PFSK-1 (cell line): Measurements from ENCODE around the gene KCNQ1.

Experiments
- FOXP2 ChIP-seq: optimal IDR thresholded peaks from 2 replicates; pipeline ENCODE3; 2011; ENCODE audit warnings: borderline replicate concordance, control low read depth, inconsistent platforms; ENCODE audit not compliant: insufficient read depth; ENCODE audit errors: extremely low read length, extremely low read depth
- POLR2AphosphoS5 ChIP-seq: IDR thresholded peaks from 2 replicates; pipeline ENCODE4 v1.6.1; 2012; ENCODE audit warnings: low read depth, mild to moderate bottlenecking, control low read depth, low read length, moderate library complexity
- SIN3A ChIP-seq: IDR thresholded peaks from 2 replicates; pipeline ENCODE4 v1.6.1; 2012; ENCODE audit warnings: mild to moderate bottlenecking, low read length, moderate library complexity, borderline replicate concordance; ENCODE audit not compliant: insufficient read depth
- TAF1 ChIP-seq: IDR thresholded peaks from 2 replicates; pipeline ENCODE4 v1.6.1; 2012; ENCODE audit warnings: low read length, control low read depth, borderline replicate concordance; ENCODE audit not compliant: insufficient read depth
- TF ChIP-seq, protein P1 (sequence below), 2 experiments: IDR thresholded peaks; 2 replicates each; pipeline versions ENCODE4 v1.6.1 to v1.8.0; 2011 to 2012; ENCODE audit warnings: low read depth in 2 of 2, low read length in 2 of 2, control low read depth in 1 of 2, inconsistent platforms in 1 of 2, mild to moderate bottlenecking in 1 of 2, moderate library complexity in 1 of 2; ENCODE audit not compliant: insufficient read depth in 1 of 2

Gene KCNQ1

DNA sequence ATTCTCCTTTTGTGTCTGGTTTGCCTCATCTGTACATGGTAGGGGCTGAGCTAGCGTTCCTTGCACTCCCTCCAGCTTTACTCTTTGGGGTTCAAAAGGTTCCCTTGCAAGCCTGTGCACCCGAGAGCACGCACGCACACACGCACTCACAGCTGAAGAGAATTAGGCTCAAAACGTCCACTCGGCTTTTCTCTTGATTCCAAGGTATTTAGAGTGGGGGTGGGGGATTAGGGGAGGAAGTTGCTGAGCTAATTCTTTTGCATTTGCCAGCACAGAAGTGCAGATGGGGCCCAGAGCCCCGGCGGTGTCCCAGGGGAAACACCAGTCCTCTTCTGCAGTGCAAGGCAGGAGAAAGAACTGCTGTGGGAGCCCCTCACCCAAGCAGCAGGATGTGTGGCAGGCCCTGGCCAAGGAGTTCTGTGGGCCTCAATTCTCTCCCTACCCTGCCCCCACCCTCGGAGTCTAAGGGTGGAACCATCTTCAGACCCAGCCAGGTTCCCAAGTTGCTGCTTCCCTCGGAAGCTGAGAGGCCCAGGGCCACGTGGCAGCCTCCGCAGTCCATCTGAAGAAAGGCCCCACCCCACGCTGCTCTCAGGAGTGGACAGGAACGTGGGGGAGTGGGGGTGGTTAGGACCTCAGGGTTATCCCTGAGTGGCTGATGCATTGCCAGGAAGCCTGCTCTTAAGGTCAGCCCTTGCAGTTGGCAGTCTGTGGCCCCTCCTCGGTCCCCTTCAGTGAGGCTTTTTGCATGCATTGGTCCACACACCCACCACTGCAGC is 258.7 kb downstream of the KCNQ1 start:
- TF ChIP-seq SIN3A (no peak), POLR2AphosphoS5 (no peak), TAF1 (no peak), FOXP2 (no peak)

DNA sequence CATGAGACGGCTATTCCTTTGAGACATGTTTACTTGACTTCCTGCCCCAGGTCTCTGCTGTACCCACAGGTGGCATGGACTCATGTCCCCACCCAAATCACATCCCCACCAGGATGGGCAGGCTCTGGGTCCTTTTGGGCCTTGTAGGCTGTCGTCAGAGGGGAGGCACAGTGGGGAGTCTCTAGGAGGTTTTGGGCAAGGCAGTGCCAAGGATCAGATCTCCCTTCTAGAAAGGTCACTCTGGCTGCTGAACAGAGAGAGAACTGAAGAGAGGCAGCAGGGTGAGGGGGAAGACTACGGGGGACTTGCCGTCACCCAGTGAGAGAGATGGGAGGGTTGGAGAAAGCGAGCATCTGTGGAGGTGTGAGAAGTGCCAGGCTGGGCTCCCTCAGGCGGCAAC is 259.5 kb downstream of the KCNQ1 start:
- TF ChIP-seq TAF1 = no peak
- TF ChIP-seq SIN3A = no peak

DNA sequence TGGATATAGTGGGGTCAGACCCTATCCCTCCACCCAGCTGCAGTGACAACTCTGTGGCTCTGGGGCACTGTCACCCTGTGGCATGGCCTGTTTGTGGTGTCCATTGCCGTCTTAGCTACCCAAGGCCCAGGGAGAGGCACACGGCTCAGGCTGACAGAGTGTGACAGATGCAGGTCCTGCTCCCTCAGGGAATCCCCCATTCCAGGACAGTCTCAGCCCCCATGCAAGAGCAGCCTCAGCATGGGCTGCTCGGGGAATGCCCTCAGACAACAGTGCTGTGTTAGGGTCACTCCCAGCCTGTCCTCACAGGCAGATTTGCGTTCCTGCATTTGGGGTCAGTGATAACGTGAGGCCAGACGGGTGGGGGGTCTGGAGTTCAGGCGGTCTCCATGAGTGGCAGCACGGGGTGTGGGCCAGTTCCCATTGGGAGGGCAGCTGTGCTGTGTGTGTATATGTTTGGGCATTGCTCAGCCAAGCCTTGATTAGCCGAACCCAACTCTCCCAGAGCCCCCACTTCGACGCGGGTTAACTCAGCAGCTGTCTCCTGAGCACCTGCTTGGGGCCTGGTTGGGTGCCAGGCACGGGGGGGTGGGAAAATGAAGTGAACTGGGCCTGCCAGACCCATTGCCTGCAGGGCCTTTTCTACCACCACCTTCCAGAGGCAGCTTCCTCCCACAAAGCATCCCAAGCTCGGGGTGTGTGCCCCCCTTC is 260.2 kb downstream of the KCNQ1 start:
- TF ChIP-seq FOXP2 (no peak), POLR2AphosphoS5 (no peak)
- TF ChIP-seq, protein P1, sequence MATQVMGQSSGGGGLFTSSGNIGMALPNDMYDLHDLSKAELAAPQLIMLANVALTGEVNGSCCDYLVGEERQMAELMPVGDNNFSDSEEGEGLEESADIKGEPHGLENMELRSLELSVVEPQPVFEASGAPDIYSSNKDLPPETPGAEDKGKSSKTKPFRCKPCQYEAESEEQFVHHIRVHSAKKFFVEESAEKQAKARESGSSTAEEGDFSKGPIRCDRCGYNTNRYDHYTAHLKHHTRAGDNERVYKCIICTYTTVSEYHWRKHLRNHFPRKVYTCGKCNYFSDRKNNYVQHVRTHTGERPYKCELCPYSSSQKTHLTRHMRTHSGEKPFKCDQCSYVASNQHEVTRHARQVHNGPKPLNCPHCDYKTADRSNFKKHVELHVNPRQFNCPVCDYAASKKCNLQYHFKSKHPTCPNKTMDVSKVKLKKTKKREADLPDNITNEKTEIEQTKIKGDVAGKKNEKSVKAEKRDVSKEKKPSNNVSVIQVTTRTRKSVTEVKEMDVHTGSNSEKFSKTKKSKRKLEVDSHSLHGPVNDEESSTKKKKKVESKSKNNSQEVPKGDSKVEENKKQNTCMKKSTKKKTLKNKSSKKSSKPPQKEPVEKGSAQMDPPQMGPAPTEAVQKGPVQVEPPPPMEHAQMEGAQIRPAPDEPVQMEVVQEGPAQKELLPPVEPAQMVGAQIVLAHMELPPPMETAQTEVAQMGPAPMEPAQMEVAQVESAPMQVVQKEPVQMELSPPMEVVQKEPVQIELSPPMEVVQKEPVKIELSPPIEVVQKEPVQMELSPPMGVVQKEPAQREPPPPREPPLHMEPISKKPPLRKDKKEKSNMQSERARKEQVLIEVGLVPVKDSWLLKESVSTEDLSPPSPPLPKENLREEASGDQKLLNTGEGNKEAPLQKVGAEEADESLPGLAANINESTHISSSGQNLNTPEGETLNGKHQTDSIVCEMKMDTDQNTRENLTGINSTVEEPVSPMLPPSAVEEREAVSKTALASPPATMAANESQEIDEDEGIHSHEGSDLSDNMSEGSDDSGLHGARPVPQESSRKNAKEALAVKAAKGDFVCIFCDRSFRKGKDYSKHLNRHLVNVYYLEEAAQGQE (IDR thresholded peaks at IDR 0.05; ENCODE audit: insufficient read depth in 1 of 2, low read depth in 2 of 2, low read length in 2 of 2) = no peak

DNA sequence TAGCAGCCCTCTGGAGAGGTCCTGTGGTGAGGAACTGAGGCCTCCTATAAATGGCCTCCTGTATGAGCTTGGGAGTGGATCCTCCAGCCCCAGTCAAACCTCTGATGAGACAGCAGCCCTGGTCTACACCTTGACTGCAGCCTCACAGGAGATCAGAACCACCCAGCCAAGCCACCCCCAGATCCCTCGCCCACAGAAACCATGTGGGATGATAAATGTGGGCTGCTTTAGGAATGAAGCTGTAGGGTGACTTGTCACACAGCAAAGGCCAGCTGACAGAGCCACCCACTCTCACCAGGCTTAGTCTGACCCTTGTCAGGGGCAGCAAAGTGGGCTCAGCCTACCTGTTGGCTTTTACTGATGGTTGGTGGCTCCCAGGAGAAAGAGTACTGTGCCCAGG is 261.5 kb downstream of the KCNQ1 start:
- TF ChIP-seq TAF1 (no peak), POLR2AphosphoS5 (no peak), SIN3A (no peak), FOXP2 (no peak)
- TF ChIP-seq, protein P1 (IDR thresholded peaks at IDR 0.05; ENCODE audit: insufficient read depth in 1 of 2, low read depth in 2 of 2, low read length in 2 of 2) = no peak

DNA sequence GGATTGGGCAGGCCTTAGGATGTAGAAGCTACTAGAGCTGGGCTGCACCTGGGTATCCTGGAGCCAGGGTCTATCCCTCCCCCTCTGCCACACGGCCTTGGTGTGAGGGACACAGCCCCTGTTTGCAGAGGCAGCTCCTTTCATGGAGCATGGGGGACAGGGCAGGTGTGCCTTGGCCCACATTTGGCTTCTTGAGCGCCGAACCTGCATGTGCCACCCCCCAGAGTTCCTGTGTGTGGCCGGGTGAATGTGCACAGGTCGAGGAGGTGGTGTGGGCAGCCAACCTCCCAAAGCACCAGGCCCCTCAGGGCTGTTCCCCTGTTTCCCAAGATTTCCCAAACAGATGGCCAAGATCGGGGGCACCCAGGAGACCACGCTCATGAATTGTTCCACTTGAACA is 262.9 kb downstream of the KCNQ1 start:
- TF ChIP-seq TAF1 (no peak), SIN3A (no peak), POLR2AphosphoS5 (no peak), FOXP2 (no peak)
- TF ChIP-seq, protein P1 (IDR thresholded peaks at IDR 0.05; ENCODE audit: insufficient read depth in 1 of 2, low read depth in 2 of 2, low read length in 2 of 2) = no peak

DNA sequence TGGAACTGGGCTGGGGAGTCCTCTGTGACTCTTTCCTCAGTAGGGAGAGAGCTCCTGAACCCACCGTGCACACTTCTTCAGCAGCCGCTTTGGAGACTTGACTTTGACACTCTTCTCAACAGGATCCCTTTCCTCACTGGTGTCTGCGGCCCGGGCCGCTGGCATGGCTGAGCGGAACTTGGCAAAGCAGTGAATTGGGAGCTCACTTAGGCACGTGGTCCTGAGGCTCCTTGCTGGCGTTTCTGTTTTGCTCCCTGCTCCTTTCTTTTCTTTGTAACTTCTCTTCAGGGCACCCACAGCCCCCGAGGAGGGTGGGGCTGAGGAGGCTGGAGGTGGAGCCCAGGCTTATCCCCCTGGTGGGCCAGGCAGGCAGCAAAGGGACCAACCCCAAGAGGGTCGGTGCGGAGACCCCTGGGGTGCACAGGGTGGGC is 263.4 kb downstream of the KCNQ1 start:
- TF ChIP-seq FOXP2 (no peak), POLR2AphosphoS5 (no peak), SIN3A (no peak), TAF1 (no peak)
- TF ChIP-seq, protein P1 (IDR thresholded peaks at IDR 0.05; ENCODE audit: insufficient read depth in 1 of 2, low read depth in 2 of 2, low read length in 2 of 2) = no peak
